CD4-positive, alpha-beta T cell treated with Interferon gamma for 1 hour (primary cell): ENCODE results near the gene RGS17.
"Not testable (repeated sequence)": the region's sequence is repeated elsewhere in the genome, so short reads cannot be mapped to it uniquely, and the experiment has no call there.

Source experiments
- DNase-seq: peaks from one replicate; pipeline ENCODE4 v3.0.0-alpha.2; 2020

Gene RGS17

DNA sequence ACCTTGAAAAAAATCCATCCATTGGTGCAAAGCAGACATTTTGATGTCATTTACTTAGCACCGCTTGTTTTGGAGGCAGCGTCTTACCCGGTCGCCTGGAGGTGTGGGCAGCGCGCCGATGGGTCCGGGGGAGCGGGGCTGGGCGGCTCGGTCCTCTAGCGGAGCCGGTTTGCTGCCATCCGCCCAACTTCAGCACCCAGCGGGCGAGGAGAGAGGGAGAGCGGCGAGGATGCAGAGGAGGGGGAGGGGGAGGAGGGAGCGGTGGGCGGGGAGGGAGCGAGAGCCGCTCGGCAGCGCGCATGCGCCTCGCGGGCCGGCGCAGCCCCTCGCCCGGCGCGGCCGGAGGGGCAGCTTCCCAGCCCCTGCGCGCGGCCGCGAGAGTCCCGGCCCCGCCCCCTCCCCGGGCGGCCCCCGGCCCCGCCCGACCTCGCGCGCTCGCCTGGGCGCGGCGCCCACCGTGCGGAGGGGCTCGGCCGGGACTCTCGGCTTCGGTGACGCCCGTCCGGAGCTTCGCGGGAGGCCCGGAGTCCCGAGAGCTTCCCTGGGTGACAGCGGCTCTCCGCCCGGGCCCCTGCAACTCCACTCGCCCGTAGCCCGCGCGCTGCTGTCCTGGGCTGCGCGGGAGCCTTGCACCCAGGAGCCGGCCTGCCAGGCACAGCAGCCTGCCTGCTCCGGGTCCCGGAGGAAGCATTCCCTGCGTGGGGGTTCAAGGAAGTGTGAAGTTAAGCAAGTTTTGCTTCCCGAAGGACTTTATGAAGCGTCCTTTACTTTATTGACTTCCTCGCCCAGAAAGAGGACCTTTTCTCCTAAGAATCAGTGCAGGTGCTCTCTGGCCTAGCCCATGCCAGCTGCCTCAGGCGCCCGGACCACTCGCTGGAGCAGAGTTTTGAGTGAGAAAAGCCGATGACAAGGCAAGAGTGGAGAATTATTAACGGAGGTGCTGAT is at the start of gene RGS17:
RGS17 (minus strand) TSS at position 246 of the 945 bp plus-strand sequence. CDS start 87,264 bp downstream, outside the sequence.
- no peak for DNase-seq

- DNase-seq: no peak
Observed at GRCh38 chr6:153172815-153173214, 41.7 kb upstream of the RGS17 start.

DNA sequence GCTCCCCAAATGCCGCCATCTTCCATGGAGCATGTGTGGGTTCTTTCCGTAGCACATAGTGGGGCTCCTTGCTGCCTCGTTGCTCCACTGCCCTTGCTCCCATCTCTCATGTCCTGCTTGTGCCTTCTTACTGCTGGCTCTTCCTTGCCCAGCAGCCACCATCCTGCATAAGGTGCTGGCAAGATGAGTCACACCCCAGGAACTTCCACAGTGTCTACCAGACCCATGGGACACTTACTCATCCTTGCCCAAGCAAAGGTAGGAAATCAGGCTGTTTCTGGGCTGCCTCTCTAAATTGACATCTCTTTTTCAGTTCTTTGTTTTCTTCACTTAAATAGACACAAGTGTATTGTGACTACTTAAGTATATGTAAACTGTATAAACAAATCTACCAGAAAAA is 39.4 kb upstream of the RGS17 start:
- DNase-seq: no peak

DNA sequence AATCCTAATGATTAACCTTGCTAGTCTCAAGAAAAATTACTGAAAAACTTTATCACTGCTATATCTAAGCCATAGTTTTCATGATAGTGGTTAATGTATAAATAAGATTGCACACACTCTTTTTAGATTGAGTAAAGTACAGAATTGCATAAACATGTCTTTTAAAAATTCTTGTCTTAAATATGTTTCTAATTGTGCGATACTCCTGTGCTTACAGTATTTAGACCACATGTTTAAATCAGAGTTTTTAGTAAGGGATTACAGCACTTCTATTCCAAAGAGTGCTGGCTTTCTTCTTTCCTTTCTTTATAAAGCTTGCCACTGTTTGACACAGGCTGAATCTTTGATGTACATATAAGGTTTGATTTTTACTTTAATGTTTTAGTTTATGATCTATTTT is 36.8 kb upstream of the RGS17 start:
- DNase-seq: no peak

DNA sequence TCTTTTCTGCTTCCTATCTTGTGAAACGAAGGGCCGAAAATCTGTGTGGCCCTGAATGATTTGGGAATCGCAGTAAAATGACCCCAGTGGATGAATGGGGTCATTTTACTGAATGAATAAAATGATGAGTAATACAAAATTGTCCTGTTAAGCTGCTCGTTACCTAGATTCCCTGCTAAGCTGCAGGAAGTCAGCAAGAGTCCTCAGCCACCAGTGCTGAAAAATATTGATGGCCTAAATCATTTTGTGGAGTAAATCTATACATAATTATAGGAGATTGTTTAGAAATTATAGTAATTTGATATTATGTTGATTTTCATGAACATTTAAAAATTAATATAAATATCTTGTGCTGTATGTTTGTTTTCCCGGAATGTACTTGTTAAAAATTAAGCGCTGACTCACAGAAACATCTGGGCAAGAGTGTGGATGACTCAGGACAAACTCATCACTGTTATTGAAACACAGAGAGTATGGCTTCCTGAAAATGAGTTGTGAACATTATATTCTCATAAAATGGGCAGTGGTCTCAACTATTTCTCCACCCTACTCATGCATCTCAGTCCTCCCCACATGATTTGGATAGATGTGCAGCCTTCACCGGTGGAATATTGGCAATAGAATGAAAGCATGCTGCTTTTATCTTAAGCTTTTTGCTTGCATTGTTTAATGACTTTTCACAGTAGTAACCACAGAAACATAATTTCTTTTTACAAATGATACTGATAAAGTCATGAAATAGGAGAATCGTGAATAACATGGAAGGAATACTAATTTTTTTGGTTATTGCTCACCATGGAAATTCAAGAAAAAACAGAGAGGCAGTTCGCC is 36.2 kb upstream of the RGS17 start:
- no peak for DNase-seq

GRCh38 chr6:153162646-153163045 is 31.6 kb upstream of the RGS17 start:
- DNase-seq: no peak

- DNase-seq: no peak
Observed at GRCh38 chr6:153162172-153162571, 31.1 kb upstream of the RGS17 start.

GRCh38 chr6:153160221-153160620 is 29.1 kb upstream of the RGS17 start:
- no peak for DNase-seq

DNA sequence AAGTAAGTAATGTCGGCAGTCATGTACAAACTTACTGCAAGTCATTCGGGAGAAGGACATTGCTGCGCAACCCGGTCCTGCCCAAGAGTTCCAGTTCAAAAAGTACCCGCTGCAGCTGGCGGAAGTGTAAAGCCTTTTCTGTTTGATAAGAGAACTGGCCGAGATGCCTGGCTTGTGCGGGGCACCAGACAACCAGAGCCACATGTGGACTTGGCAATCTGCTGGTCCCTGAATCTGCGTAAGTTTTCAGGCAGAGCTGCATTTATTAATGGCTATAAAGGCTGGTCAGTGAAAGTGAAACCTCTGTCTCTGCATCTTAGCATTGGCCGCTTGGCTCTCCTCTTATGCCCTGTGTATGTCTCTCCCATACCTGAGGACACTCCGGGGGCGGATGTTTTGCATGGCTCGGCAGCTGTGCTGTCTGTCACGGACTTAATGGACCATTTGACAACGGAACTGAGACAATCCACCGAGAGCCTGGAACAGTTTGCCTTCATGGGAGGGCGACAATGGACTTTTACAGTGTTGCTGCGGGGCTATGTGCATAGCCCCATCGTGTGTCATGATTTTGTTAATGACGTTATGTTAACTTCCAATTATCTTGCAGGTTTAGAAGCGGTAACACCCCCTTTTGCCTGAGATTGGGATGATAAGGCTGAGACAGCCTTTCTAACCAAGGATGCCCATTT is 19.8 kb upstream of the RGS17 start:
- no peak for DNase-seq

DNA sequence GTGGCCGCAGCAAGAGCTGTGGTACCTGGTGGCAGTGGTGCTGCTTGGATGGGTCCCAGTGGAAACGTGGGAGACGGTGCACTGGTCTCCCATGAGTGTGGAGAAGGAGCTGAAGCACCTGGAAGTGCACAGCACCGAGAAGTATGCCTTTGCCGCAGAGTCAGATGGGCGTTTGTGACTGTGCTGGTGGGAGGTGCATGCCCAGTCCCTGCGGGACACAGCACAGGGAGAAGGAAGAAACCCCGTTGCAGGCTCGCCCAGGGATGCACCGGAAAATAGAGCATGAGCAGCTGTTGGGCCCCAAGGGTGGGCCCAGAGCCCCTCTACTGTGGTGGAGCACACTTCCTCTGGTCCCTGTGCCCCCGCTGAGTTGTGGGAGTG is 19.3 kb upstream of the RGS17 start:
- DNase-seq: no peak

DNA sequence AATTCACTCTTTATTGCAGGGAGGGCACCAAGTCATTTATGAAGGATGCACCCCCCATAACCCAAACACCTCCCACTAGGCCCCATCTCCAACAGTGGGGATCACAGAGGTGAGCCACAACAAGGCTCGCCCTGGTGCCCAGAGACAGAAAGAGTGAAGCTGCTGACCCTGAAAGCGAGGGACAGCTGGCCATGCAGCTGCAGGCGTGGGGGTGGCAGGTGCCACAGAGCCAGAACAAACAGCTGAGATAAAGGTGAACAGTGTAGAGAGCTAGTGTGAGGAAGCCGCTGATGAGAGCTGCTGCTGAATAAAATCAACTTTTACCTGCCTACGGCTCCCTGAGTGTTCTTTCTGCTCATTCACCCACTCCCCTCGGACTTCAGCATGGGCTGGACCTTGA is 18.8 kb upstream of the RGS17 start:
- no peak for DNase-seq

GRCh38 chr6:153146413-153146812 is 15.3 kb upstream of the RGS17 start:
- DNase-seq: no peak

GRCh38 chr6:153145591-153145990 is 14.5 kb upstream of the RGS17 start:
- no peak for DNase-seq

GRCh38 chr6:153143200-153143599 is 12.1 kb upstream of the RGS17 start:
- DNase-seq: no peak

GRCh38 chr6:153140299-153140698 is 9.2 kb upstream of the RGS17 start:
- no peak for DNase-seq

- DNase-seq: no peak
Observed at GRCh38 chr6:153138930-153139329, 7.8 kb upstream of the RGS17 start.

DNA sequence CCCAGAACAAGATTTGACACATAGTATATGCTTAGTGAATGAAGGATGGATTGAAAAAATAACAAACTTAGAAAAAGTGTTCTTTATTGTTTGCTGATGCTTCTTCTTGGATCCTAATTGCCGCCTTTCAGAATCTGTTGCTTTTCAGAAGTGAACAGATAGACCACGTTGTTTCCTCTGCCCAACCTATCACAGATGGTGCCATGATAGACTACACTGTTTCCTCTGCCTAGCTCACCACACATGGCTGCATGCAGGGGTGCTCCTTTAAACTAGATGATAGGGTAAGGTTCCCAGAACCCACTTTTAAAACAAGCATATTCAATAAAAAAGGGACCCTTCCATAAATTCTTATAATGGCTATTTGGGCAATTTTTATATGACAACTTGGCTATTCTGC is 4.6 kb upstream of the RGS17 start:
- no peak for DNase-seq

- DNase-seq: not testable (repeated sequence)
Observed at GRCh38 chr6:153133667-153134066, 2.6 kb upstream of the RGS17 start.

- DNase-seq: no peak
Observed at GRCh38 chr6:153130515-153131036, 506 bp downstream of the RGS17 start.

DNA sequence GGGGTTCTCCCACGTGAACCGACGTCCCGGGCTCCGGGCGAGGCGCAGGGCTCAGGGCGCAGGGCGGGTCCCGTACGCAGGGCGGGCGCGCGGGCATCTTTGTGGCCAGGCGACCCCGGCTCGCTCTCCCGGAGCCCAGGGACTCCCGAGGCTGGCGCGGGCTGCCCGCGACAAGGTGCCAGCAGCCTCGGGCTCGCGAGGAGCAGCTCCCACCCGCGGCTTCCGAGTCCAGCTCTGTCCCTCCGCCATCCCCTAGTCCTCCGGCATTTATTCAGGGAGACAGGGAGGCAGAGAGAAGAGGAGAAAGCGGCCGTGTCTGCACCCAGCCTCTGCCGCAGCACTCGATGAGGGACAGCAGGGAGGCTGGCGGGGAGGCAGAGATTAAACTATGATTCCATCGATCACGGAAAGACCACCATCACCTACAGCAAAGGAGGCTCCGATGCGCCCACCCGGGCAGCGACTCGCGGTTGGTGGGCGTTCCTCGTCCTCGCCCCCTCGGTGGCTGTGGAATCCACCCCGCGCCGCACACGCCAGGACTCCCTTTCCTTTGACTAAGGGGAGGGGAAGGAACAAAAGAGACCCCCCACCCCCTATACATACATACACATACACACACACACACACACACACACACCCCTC is 1.1 kb downstream of the RGS17 start:
- DNase-seq: no peak

GRCh38 chr6:153126218-153126617 is 4.9 kb downstream of the RGS17 start:
- no peak for DNase-seq

DNA sequence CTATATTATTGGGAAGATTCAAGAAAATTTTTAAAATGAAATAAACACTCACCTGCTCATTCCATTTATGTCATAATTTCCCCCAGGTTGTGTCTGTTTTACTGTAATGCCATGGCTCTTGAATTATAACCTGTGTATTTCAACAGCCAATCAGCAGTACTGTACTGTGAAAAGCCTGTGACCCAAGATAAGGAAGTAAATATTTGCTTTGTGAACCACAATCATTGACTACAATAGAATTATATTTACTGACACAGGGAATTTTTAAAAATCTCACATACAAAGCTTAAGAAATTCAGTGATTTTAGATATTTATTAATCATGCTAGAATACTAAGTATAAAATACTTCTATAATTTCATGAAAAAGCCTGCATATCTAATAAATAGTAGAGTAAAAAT is 6.0 kb downstream of the RGS17 start:
- no peak for DNase-seq

DNA sequence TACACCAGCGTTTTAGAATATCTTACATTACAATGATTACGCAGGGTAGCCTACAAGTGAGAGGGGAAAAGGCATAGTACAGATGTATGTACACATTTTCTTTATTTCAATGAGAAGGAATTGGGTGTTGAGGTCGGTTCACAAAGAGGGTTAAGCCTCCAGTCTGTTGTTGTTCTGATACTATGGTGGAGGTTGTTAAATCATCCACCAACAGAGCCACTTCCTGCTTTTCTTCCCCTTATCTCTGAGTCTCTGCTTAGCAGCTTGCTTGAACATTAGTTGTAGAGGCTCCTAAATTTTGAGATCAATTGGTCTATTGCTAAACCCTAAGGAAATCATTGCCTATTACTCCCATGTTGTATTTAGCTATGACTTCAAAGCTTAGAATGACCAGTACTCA is 7.3 kb downstream of the RGS17 start:
- DNase-seq: no peak
